SK-N-SH (cell line): ENCODE measurements around the gene LRRC45.

Source experiments
- CHD2 ChIP-seq: fragments of 150-350 bp; IDR thresholded peaks from 2 replicates; pipeline ENCODE4 v1.6.1; 2018; ENCODE audit warnings: low read length; ENCODE audit not compliant: partially characterized antibody
- EZH2phosphoT487 ChIP-seq: fragments of 200-600 bp; sonication (generic); IDR thresholded peaks from 2 replicates; pipeline ENCODE4 v1.6.1; 2017; ENCODE audit warnings: low read depth, mixed run types, mild to moderate bottlenecking, antibody characterized with exemption, moderate library complexity, borderline replicate concordance
- GABPA ChIP-seq: IDR thresholded peaks from 2 replicates; pipeline ENCODE4 v1.4.0; 2012; ENCODE audit warnings: low read depth, mild to moderate bottlenecking
- IRF3 ChIP-seq: fragments of 150-350 bp; IDR thresholded peaks from 2 replicates; pipeline ENCODE4 v1.6.1; 2016; ENCODE audit warnings: mild to moderate bottlenecking, low read depth, low read length
- JUND ChIP-seq: IDR thresholded peaks from 2 replicates; pipeline ENCODE4 v1.4.0; 2012
- NFIC ChIP-seq: IDR thresholded peaks from 2 replicates; pipeline ENCODE4 v1.4.0; 2012; ENCODE audit warnings: borderline replicate concordance
- NRF1 ChIP-seq: IDR thresholded peaks from 2 replicates; pipeline ENCODE4 v1.6.1; 2012; ENCODE audit warnings: low read depth, mild to moderate bottlenecking, low read length
- POLR2AphosphoS5 ChIP-seq: IDR thresholded peaks from 2 replicates; pipeline ENCODE4 v1.6.1; 2012; ENCODE audit warnings: low read depth, low read length
- YY1 ChIP-seq: IDR thresholded peaks from 2 replicates; pipeline ENCODE4 v1.4.0; 2012; ENCODE audit warnings: low read depth, mild to moderate bottlenecking
- TF ChIP-seq, protein P1 (sequence below): fragments of 200-600 bp; sonication (generic); IDR thresholded peaks from 2 replicates; pipeline ENCODE4 v1.6.1; 2017; ENCODE audit warnings: antibody characterized with exemption, mild to moderate bottlenecking, moderate library complexity
- TF ChIP-seq, protein P2 (sequence below): IDR thresholded peaks from 2 replicates; pipeline ENCODE4 v1.4.0; 2012; ENCODE audit warnings: low read depth
- TF ChIP-seq, protein P3 (sequence below): IDR thresholded peaks from 2 replicates; pipeline ENCODE4 v1.6.1; 2012; ENCODE audit warnings: mild to moderate bottlenecking, low read depth, low read length, moderate library complexity
- TF ChIP-seq, protein P4 (sequence below): IDR thresholded peaks from 2 replicates; pipeline ENCODE4 v1.4.0; 2012; ENCODE audit warnings: low read depth, borderline replicate concordance

- TF ChIP-seq, protein P1, sequence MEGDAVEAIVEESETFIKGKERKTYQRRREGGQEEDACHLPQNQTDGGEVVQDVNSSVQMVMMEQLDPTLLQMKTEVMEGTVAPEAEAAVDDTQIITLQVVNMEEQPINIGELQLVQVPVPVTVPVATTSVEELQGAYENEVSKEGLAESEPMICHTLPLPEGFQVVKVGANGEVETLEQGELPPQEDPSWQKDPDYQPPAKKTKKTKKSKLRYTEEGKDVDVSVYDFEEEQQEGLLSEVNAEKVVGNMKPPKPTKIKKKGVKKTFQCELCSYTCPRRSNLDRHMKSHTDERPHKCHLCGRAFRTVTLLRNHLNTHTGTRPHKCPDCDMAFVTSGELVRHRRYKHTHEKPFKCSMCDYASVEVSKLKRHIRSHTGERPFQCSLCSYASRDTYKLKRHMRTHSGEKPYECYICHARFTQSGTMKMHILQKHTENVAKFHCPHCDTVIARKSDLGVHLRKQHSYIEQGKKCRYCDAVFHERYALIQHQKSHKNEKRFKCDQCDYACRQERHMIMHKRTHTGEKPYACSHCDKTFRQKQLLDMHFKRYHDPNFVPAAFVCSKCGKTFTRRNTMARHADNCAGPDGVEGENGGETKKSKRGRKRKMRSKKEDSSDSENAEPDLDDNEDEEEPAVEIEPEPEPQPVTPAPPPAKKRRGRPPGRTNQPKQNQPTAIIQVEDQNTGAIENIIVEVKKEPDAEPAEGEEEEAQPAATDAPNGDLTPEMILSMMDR: no peak
- TF ChIP-seq NFIC (no peak), GABPA (no peak), POLR2AphosphoS5 (no peak), CHD2 (no peak), EZH2phosphoT487 (no peak), JUND (no peak), NRF1 (no peak), IRF3 (no peak), YY1 (no peak)
- TF ChIP-seq, protein P2, sequence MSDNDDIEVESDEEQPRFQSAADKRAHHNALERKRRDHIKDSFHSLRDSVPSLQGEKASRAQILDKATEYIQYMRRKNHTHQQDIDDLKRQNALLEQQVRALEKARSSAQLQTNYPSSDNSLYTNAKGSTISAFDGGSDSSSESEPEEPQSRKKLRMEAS: no peak
- TF ChIP-seq, protein P3, sequence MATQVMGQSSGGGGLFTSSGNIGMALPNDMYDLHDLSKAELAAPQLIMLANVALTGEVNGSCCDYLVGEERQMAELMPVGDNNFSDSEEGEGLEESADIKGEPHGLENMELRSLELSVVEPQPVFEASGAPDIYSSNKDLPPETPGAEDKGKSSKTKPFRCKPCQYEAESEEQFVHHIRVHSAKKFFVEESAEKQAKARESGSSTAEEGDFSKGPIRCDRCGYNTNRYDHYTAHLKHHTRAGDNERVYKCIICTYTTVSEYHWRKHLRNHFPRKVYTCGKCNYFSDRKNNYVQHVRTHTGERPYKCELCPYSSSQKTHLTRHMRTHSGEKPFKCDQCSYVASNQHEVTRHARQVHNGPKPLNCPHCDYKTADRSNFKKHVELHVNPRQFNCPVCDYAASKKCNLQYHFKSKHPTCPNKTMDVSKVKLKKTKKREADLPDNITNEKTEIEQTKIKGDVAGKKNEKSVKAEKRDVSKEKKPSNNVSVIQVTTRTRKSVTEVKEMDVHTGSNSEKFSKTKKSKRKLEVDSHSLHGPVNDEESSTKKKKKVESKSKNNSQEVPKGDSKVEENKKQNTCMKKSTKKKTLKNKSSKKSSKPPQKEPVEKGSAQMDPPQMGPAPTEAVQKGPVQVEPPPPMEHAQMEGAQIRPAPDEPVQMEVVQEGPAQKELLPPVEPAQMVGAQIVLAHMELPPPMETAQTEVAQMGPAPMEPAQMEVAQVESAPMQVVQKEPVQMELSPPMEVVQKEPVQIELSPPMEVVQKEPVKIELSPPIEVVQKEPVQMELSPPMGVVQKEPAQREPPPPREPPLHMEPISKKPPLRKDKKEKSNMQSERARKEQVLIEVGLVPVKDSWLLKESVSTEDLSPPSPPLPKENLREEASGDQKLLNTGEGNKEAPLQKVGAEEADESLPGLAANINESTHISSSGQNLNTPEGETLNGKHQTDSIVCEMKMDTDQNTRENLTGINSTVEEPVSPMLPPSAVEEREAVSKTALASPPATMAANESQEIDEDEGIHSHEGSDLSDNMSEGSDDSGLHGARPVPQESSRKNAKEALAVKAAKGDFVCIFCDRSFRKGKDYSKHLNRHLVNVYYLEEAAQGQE: no peak
- TF ChIP-seq, protein P4, sequence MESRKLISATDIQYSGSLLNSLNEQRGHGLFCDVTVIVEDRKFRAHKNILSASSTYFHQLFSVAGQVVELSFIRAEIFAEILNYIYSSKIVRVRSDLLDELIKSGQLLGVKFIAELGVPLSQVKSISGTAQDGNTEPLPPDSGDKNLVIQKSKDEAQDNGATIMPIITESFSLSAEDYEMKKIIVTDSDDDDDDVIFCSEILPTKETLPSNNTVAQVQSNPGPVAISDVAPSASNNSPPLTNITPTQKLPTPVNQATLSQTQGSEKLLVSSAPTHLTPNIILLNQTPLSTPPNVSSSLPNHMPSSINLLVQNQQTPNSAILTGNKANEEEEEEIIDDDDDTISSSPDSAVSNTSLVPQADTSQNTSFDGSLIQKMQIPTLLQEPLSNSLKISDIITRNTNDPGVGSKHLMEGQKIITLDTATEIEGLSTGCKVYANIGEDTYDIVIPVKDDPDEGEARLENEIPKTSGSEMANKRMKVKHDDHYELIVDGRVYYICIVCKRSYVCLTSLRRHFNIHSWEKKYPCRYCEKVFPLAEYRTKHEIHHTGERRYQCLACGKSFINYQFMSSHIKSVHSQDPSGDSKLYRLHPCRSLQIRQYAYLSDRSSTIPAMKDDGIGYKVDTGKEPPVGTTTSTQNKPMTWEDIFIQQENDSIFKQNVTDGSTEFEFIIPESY: no peak
Observed at GRCh38 chr17:81978524-81979298, 44.4 kb upstream of the LRRC45 start.
